H1 (cell line): ENCODE results near the gene RTN4RL1. TPM values are rescaled to one million over a fixed set of nuclear protein-coding genes. Genes with fewer than 3 reads are reported as not detected.

Experiments used
- CEBPB ChIP-seq: IDR thresholded peaks from 2 replicates; pipeline ENCODE4 v1.6.1; 2012; ENCODE audit warnings: low read depth, low read length
- CHD1 ChIP-seq: IDR thresholded peaks from 2 replicates; pipeline ENCODE4 v1.6.1; 2012; ENCODE audit warnings: low read depth, low read length, improper control_type of control experiment
- KDM4A ChIP-seq: IDR thresholded peaks from one replicate; pipeline ENCODE4 v1.7.1; 2012; ENCODE audit warnings: low read depth, mild to moderate bottlenecking, moderate library complexity, low read length, inconsistent platforms; ENCODE audit not compliant: severe bottlenecking
- KDM5A ChIP-seq: fragments of 200-600 bp; IDR thresholded peaks from 2 replicates; pipeline ENCODE4 v1.7.1; 2012; ENCODE audit warnings: mild to moderate bottlenecking, low read length, inconsistent platforms, mixed read lengths
- NANOG ChIP-seq: IDR thresholded peaks from 2 replicates; pipeline ENCODE4 v1.6.1; 2011; ENCODE audit warnings: low read length, low read depth, mild to moderate bottlenecking, inconsistent platforms; ENCODE audit not compliant: insufficient read depth, poor library complexity, severe bottlenecking
- NRF1 ChIP-seq: IDR thresholded peaks from 2 replicates; pipeline ENCODE4 v1.6.1; 2011; ENCODE audit warnings: mild to moderate bottlenecking, low read depth, low read length, improper control_type of control experiment
- POLR2AphosphoS5 ChIP-seq: IDR thresholded peaks from 2 replicates; pipeline ENCODE4 v1.6.1; 2011; ENCODE audit warnings: low read depth, low read length
- SP1 ChIP-seq: IDR thresholded peaks from 2 replicates; pipeline ENCODE4 v1.6.1; 2011; ENCODE audit warnings: low read depth, low read length
- polyA plus RNA-seq, 7 experiments: library from polyadenylated mRNA; depleted of rRNA in 3 of 7; stranded (reverse) in 5 of 7; unstranded in 2 of 7; fragments of >200 nt in 5 of 7; fragments of 200-250 nt in 2 of 7; gene quantifications; 1 replicate in 5 of 7; 2 replicates in 1 of 7; 4 replicates in 1 of 7; pipeline versions ENCODE4 v1.2.1 to v1.2.3, GENCODE V29; 2011 to 2013; ENCODE audit warnings: missing spikeins in 2 of 7, mixed read lengths in 2 of 7
- total RNA-seq: library from RNA; stranded (reverse); fragmentation: NEBNext Ultra II Directional; extraction: Animal tissue kit (Norgen Biotek cat#: 25700); gene quantifications from 2 replicates; pipeline ENCODE4 v1.2.1, GENCODE V29; 2021

Gene RTN4RL1
- total and polyA plus RNA-seq, 2 of the 8 experiments (the other 6 are each of a cell fraction or from before 2014, with no cell fraction given), result 0.09 TPM; not detected in 1

- TF ChIP-seq SP1, result no peak
- TF ChIP-seq KDM5A, result no peak
- no peak for TF ChIP-seq NANOG
- no peak for TF ChIP-seq CHD1
- no peak for TF ChIP-seq CEBPB
- no peak for TF ChIP-seq NRF1
- no peak for TF ChIP-seq KDM4A
- TF ChIP-seq POLR2AphosphoS5, result no peak
These were observed 38.2 kb downstream of the RTN4RL1 start (continued) for GRCh38 chr17:1986783-1987451.
